GM12891 (cell line): ENCODE measurements around the gene ATP8A2.

Experiments
- POLR2A ChIP-seq: IDR thresholded peaks from 2 replicates; pipeline ENCODE4 v1.6.1; 2011; ENCODE audit warnings: low read depth, low read length, control low read depth
- POLR2AphosphoS5 ChIP-seq: IDR thresholded peaks from 2 replicates; pipeline ENCODE4 v1.6.1; 2011; ENCODE audit warnings: low read depth, low read length, control low read depth
- TAF1 ChIP-seq: IDR thresholded peaks from 2 replicates; pipeline ENCODE4 v1.6.1; 2011; ENCODE audit warnings: low read depth, low read length, control low read depth

GRCh38 chr13:26038931-26039475 lies 667.2 kb downstream of the ATP8A2 start:
- TF ChIP-seq TAF1 (no peak), POLR2AphosphoS5 (no peak), POLR2A (no peak)
